ENCODE data around the gene TMEM255B.

Gene TMEM255B

DNA sequence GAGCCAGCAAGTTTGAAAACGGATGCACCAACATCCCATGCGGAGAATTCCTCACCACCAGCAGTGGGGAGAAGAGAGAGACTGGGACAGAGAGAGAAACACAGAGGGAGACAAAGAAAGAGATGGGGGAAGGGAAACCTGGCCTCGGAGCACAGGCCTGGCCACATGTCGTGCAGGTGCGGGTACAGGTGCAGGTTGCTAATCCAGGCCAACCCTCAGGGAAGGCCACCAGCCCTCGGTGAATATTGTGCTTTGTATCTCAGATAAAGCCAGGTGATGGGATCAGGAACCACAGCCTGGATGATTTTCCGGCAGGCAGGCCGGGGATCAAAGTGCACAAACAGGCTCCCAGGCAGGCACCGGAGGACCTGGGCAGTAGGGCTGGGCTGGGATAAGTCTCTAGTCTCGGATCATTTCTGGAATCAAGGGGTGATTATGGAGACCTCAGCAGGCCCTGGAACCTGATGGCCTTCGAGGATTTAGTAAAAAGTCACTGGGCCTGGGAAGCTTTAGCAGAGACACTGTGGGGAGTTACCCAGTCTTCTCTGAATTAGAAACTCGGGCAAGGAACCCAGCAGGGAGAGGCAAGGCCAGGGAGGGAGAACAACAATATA is 101.1 kb downstream of the TMEM255B start:
- no peak for DNase-seq (ENCODE audit: low read depth, low spot score)

DNA sequence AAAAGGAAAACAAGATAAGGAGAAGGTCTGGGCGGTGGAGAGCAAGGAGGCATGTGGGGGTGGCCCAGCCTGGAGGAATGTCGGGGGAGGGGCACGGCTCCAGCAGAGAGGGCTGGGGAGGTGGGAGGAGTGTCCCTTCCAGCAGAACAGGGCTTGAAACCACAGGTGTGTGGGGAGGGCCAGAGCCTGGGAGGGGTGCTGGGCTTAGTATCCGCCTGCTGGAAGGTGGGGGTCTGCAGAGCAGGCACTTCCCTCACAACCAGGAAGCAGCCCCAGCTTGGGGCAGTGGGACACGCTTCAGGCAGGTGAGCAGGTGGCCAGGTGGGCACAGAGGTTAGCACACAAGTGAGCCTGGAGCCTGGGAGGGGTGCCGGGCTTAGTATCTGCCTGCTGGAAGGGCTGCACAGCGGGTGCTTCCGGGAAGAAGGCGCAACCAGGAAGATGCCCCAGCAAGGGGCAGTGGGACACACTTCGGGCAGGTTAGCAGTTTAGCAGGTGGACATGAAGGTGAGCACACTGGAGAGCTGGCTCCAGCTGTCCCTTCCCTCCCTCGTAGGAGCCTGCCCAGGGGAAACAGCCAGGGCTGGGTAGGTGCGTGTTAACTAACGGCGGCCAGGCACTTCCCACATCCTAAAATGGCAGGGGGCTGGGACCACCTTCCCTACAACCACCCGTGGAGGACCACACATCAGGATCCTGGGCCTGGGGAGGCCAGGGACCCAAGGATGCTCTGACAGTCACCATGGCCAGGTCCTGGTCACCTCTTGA is 101.8 kb downstream of the TMEM255B start:
- peak; percentile 85 for DNase-seq (ENCODE audit: low read depth, low spot score)

DNA sequence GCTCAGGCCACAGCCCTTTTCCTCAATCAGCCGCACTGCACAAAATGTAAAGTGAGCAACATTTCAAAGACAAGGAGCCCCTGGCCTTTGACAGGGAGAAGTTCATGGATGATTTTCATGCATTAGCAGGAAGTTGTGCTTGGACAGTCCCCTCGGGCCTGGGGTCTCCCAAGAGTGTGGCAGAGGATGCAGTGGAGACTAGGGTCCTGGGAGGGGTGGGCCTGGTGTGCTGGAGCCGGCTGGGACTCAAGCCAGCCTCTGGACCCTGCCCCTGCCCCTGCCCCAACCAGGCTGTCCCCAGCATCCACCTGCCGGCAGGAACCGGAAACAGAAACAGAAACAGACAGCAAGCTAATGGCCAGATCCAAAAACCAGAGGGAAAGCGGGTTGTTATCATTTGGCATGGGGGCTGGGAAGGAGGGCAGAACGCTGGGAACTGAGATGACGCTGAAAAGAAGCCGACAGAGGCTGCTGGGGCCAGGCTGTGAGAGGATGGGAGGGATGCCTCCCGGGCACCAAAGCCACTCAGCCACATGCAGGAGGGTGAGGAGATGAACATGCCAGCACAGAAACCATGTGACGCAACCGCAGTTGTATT is 102.5 kb downstream of the TMEM255B start:
- DNase-seq (ENCODE audit: low read depth, low spot score), result peak; percentile 32

DNA sequence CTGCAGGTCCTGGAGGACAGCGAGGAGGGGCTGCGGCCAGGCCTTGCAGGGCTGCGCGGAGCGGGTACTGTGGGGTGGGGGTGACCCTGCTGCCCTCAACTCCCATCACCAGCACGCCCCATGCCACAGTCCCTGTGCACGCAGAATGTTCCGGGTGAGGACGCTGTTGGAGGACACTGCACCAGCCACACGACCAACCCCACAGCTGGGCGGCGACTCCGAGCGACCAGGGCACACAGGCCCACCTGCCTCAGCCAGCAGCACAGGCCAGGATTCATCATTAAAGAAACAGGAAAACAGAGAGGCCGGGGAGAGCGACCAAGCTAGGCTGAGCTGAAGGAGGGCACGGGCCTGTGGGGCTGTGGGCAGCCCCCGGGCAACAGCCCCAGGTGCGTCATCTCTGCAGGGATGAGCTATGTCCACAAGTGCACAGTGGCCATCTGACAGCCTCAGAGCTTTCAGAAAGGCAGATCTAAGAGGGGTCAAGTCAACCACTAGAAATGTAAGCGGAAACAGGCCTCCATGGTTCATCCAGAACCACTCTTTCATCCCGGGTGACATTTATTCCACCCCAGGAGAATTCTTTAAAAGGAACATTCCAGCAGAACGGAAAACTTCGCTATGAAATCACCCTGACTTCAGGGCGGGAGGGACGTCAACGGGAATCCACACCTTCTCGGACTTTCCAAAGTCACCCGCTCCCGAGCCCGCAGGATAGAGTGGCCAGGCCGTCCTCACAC is 103.3 kb downstream of the TMEM255B start:
- DNase-seq (ENCODE audit: low read depth, low spot score), result peak; percentile 44

DNA sequence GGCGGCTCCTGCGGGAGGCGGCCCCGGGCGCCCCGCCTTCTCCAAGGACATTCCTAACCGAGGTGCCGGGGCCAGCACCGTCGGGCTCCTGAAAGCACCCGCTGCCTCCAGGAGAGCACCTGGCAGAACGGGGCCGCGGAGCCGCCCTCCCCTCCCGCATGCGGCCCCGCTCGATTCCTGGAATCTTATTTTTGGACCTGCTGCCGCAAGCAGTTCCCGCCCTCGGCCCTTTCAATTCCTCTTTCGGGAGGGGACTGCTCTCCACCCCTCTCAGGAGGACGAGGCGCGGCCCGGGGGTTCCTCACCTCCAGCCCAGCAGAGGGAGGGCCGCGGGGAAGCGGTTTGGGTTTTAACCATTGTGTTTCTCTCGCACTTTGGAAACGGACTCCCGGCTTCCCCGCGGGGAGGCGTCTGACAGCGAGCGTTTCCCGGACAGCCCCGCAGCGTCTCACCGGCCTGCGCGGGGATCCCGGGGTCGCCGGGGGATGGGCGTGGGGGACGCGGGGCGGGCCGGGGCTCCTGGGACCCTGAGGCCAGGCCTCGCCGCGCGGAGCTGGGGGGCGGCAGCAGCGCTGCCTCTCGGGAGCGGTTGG is 104.0 kb downstream of the TMEM255B start:
- peak; percentile 69 for DNase-seq (ENCODE audit: low read depth, low spot score)

DNA sequence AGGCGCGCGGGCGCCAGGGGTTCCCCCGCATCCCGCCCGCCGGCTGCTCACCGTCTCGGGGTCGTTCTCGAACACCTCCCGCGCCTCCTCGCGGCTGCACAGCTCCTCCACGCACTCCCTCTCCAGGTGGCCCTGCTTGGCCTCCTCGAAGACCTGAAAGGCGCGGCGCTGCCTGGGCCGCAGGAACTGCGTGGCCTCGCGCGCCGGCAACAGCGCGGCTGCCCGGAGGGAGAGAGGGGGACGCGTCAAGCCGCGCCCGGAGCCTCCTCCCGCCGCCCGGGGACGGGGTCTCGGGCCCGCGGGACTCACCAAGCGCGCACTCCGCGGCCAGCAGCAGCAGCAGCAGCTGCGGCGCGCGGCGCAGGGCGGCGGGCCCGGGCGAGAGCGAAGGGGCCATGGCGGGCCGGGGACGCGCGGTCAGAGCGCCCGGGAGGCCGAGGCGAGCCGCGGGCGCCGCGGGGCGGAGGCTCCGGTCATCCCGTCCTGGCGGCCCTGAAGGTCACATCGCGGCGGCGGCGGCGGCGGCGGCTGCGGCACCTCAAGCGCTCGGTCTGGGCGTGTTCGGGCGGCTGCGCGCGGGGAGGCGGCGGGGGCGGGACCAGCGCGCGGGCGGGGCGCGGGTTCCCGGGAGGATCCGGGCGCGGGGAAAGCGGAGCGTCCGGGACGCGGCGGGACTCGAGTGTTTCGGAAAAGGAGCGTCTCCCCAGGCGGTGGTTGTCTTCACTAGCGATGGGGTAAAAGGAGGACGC is 104.7 kb downstream of the TMEM255B start, which contains the start of gene GAS6:
GAS6 (minus strand) TSS at position 553 of the 749 bp plus-strand sequence; CDS start at position 397, 156 bp downstream.
- peak; percentile 82 for DNase-seq (ENCODE audit: low read depth, low spot score)

DNA sequence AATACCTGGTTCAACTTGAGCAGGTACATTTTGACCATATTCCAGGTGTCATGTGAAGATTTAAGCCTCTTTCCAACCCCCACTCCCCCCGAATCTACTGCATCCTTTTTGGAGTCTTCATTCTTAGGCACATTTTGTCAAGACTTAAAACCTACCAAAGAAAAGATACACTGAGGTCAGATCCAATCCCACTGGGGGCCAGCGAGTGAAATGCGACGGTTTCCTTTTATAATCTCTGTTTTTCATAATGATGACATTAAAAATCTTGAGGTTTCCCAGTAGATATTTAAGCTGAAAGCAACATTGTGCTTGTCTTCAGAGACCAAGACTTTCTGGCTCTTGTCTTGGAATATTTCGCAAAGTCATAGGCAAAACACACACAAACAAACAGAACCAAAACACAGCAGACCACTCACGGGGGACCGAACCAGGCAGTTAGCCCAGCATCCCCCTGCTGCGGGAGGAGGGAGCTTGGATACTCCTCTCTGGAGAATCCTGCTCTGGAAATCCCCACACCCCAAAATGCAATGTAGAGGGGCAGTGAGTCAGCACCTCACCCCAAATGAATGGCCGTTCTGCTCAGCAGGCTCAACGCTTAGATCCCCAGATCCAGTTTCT is 105.4 kb downstream of the TMEM255B start:
- peak; percentile 37 for DNase-seq (ENCODE audit: low read depth, low spot score)

DNA sequence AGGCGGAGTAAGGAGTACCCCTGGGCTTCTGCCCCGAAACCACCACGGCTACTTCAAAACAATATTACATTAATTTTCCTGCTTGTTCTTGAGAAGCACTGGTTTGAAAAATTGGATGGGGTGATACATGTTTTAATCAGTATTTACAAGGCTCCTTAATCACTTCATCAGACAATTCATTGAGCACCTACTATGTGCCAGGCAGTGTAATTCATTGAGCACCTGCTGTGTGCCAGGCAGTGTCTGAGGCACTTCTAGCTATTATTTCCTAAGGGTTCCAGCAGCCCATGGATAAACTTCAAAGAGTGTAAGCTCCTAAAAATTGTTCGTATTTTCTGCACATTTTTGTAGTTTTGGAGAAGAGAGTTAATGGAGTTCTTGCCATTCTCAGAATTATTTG is 106.4 kb downstream of the TMEM255B start:
- no peak for DNase-seq (ENCODE audit: low read depth, low spot score)
